ENCODE results near the gene PRR33. TPM values are rescaled to one million over a fixed set of nuclear protein-coding genes. Genes with fewer than 3 reads are reported as not detected.

PRR33 gene
- total RNA-seq, 1 donor from 2014 or later = not detected

- Mint-ChIP-seq H3K9me3 (ENCODE audit: low read depth) (no peaks in the 10 kb centered on the region), H3K36me3 (ENCODE audit: insufficient read depth) (no peaks in the 10 kb centered on the region), H3K27me3 (peaks cover 24% of the 10 kb centered on the region), H3K4me3 (ENCODE audit: low read depth) (no peak overlapping the region), H3K4me1 (ENCODE audit: low read depth) (no peaks in the 10 kb centered on the region), H3K27ac (no peak overlapping the region)
- DNase-seq (ENCODE audit: low spot score, unreplicated experiment) = no peak
- TF ChIP-seq CTCF (IDR thresholded peaks at IDR 0.05; ENCODE audit: unreplicated experiment) = no peak
Measured at GRCh38 chr11:1866226-1866625, 25.5 kb downstream of the PRR33 start.

- H3K27me3 Mint-ChIP-seq = peaks cover 15% of the 10 kb centered on the region
- H3K4me1 Mint-ChIP-seq (ENCODE audit: low read depth) = no peaks in the 10 kb centered on the region
- no peak overlapping the region for H3K4me3 Mint-ChIP-seq (ENCODE audit: low read depth)
- no peaks in the 10 kb centered on the region for H3K36me3 Mint-ChIP-seq (ENCODE audit: insufficient read depth)
- DNase-seq (ENCODE audit: low spot score, unreplicated experiment) = no peak
- TF ChIP-seq CTCF (IDR thresholded peaks at IDR 0.05; ENCODE audit: unreplicated experiment) = no peak
- H3K27ac Mint-ChIP-seq = no peak overlapping the region
- H3K9me3 Mint-ChIP-seq (ENCODE audit: low read depth) = no peaks in the 10 kb centered on the region
Measured at GRCh38 chr11:1864831-1865665, 26.6 kb downstream of the PRR33 start.

- Mint-ChIP-seq H3K9me3 (ENCODE audit: low read depth) (no peaks in the 10 kb centered on the region), H3K27me3 (peaks cover 10% of the 10 kb centered on the region), H3K36me3 (ENCODE audit: insufficient read depth) (no peaks in the 10 kb centered on the region), H3K27ac (no peak overlapping the region), H3K4me1 (ENCODE audit: low read depth) (no peaks in the 10 kb centered on the region), H3K4me3 (ENCODE audit: low read depth) (no peak overlapping the region)
- TF ChIP-seq CTCF (IDR thresholded peaks at IDR 0.05; ENCODE audit: unreplicated experiment) = no peak
- DNase-seq (ENCODE audit: low spot score, unreplicated experiment) = no peak
Measured at GRCh38 chr11:1864231-1864630, 27.5 kb downstream of the PRR33 start.

GRCh38 chr11:1863352-1864216 lies 28.1 kb downstream of the PRR33 start:
- H3K27me3 Mint-ChIP-seq = peaks cover 6% of the 10 kb centered on the region
- no peaks in the 10 kb centered on the region for H3K4me1 Mint-ChIP-seq (ENCODE audit: low read depth)
- H3K4me3 Mint-ChIP-seq (ENCODE audit: low read depth) = no peak overlapping the region
- no peak for TF ChIP-seq CTCF (IDR thresholded peaks at IDR 0.05; ENCODE audit: unreplicated experiment)
- DNase-seq (ENCODE audit: low spot score, unreplicated experiment) = no peak
- H3K9me3 Mint-ChIP-seq (ENCODE audit: low read depth) = no peaks in the 10 kb centered on the region
- H3K36me3 Mint-ChIP-seq (ENCODE audit: insufficient read depth) = no peaks in the 10 kb centered on the region
- H3K27ac Mint-ChIP-seq = no peak overlapping the region

GRCh38 chr11:1862588-1863351 lies 28.9 kb downstream of the PRR33 start:
- Mint-ChIP-seq H3K9me3 (ENCODE audit: low read depth) (no peaks in the 10 kb centered on the region), H3K27me3 (peaks cover 6% of the 10 kb centered on the region), H3K27ac (no peak overlapping the region), H3K36me3 (ENCODE audit: insufficient read depth) (no peaks in the 10 kb centered on the region), H3K4me1 (ENCODE audit: low read depth) (no peaks in the 10 kb centered on the region), H3K4me3 (ENCODE audit: low read depth) (no peak overlapping the region)
- no peak for DNase-seq (ENCODE audit: low spot score, unreplicated experiment)
- TF ChIP-seq CTCF (IDR thresholded peaks at IDR 0.05; ENCODE audit: unreplicated experiment) = no peak

Measured in progenitor cell of endocrine pancreas (in vitro differentiated cells).